Measurements from ENCODE around the gene GALNT18. TPM values are rescaled to one million over a fixed set of nuclear protein-coding genes. Genes with fewer than 3 reads are reported as not detected.

GALNT18 gene
- total RNA-seq, 1 donor = 4.7 TPM

DNA sequence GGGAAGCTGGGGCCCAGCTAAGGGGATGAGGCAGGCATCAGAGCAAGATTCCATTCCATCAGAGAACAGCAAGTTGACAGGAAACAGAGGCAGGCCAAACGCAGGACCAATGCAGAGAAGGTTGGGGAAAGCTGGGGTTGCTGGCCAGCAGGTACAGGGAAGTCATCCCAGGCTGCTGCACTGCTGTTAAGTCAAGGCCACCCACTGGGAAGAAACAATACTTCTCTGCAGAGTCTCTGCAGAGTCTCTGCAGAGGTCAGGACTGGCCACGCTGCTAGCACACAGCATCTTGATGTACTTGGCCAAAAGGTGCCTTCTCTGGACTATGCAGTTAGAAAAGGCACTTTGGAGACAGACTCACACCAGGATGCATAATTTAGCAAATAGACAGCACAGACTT is 200.3 kb downstream of the GALNT18 start:
- no peaks in the 10 kb centered on the region for H4K20me1 ChIP-seq (ENCODE audit: insufficient read depth, low read length)
- no peaks in the 10 kb centered on the region for H3K27me3 ChIP-seq (ENCODE audit: insufficient read depth, low read length)
- H3K27ac ChIP-seq (ENCODE audit: low read depth, low read length) = no peak overlapping the region
- TF ChIP-seq, protein P1, sequence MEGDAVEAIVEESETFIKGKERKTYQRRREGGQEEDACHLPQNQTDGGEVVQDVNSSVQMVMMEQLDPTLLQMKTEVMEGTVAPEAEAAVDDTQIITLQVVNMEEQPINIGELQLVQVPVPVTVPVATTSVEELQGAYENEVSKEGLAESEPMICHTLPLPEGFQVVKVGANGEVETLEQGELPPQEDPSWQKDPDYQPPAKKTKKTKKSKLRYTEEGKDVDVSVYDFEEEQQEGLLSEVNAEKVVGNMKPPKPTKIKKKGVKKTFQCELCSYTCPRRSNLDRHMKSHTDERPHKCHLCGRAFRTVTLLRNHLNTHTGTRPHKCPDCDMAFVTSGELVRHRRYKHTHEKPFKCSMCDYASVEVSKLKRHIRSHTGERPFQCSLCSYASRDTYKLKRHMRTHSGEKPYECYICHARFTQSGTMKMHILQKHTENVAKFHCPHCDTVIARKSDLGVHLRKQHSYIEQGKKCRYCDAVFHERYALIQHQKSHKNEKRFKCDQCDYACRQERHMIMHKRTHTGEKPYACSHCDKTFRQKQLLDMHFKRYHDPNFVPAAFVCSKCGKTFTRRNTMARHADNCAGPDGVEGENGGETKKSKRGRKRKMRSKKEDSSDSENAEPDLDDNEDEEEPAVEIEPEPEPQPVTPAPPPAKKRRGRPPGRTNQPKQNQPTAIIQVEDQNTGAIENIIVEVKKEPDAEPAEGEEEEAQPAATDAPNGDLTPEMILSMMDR (IDR thresholded peaks at IDR 0.05; ENCODE audit: extremely low read depth, low read depth, low read length) = no peak
- H2AFZ ChIP-seq (ENCODE audit: low read length) = no peak overlapping the region
- no peak overlapping the region for H3K4me3 ChIP-seq (ENCODE audit: insufficient read depth, low read length)
- no peak overlapping the region for H3K4me2 ChIP-seq (ENCODE audit: insufficient read depth, low read length)
- no peaks in the 10 kb centered on the region for H3K36me3 ChIP-seq (ENCODE audit: insufficient read depth, low read length)
- peaks cover 24% of the 10 kb centered on the region for H3K4me1 ChIP-seq (ENCODE audit: insufficient read depth, low read length)
- H3K79me2 ChIP-seq (ENCODE audit: insufficient read depth, low read length) = no peaks in the 10 kb centered on the region
- no peak for DNase-seq (ENCODE audit: insufficient read length, low spot score, missing footprints)
- H3K9me3 ChIP-seq (ENCODE audit: low read depth, low read length) = no peaks in the 10 kb centered on the region

DNA sequence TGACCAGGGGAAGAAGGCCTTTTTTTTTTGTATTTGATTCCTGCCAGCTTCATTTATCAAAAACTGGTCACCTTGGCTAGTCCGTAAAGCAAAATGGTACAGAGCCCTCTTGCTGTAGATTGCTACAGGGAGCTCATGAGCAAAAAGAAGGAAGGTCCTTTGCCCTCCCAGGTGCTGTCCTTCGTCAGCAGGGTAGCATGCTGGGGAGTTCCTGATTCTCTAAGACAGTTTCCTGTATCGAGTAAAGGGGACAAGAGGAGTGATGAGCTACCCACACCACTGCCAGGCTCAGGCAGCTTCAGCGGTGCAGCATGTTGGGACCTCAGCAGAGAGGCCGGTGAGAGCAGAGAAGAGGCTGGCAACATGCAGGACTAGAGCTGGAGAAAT is 200.9 kb downstream of the GALNT18 start:
- no peaks in the 10 kb centered on the region for H3K79me2 ChIP-seq (ENCODE audit: insufficient read depth, low read length)
- no peak overlapping the region for H3K4me3 ChIP-seq (ENCODE audit: insufficient read depth, low read length)
- H3K4me1 ChIP-seq (ENCODE audit: insufficient read depth, low read length) = peaks cover 24% of the 10 kb centered on the region
- H3K36me3 ChIP-seq (ENCODE audit: insufficient read depth, low read length) = no peaks in the 10 kb centered on the region
- TF ChIP-seq, protein P1 (IDR thresholded peaks at IDR 0.05; ENCODE audit: extremely low read depth, low read depth, low read length) = no peak
- H3K9me3 ChIP-seq (ENCODE audit: low read depth, low read length) = no peaks in the 10 kb centered on the region
- H3K4me2 ChIP-seq (ENCODE audit: insufficient read depth, low read length) = no peak overlapping the region
- no peaks in the 10 kb centered on the region for H3K27me3 ChIP-seq (ENCODE audit: insufficient read depth, low read length)
- H2AFZ ChIP-seq (ENCODE audit: low read length) = no peak overlapping the region
- no peaks in the 10 kb centered on the region for H4K20me1 ChIP-seq (ENCODE audit: insufficient read depth, low read length)
- no peak overlapping the region for H3K27ac ChIP-seq (ENCODE audit: low read depth, low read length)
- DNase-seq (ENCODE audit: insufficient read length, low spot score, missing footprints) = no peak

DNA sequence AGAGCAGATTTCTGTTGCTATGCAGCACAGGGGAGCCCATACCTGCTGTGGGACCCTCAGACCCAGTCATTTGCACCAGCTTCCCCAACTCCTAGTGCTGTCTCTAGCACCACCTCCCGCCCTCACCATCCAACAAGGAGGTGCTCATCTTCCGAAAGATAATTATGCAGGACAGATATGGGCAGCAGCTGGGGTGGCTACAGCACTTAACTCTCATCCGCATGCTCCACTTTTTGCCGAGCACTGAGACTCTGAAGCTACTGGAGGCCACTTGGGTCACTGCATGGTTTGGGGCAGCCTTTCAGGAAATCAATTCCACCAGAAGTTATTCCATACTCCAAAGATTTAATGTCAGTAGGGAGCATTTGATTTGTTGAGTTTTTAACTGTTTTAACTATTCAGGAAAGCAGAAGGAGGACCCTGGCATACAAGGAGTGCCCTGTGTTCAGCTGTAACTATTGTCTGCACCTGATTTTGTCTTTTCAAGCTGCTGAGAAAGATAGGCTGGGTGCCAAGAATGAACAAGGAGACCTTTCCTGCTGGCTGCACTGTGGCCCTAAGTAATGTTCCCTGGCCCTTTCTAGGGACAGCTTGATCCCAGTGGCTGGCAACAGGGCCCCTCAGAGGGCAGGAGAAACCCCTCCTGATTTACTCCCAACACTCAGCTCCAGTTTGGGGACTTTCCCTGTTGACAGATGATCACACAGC is 201.5 kb downstream of the GALNT18 start:
- Histone ChIP-seq H3K36me3 (ENCODE audit: insufficient read depth, low read length) (no peaks in the 10 kb centered on the region), H2AFZ (ENCODE audit: low read length) (no peak overlapping the region), H3K4me3 (ENCODE audit: insufficient read depth, low read length) (no peak overlapping the region), H4K20me1 (ENCODE audit: insufficient read depth, low read length) (no peaks in the 10 kb centered on the region), H3K4me1 (ENCODE audit: insufficient read depth, low read length) (peaks cover 28% of the 10 kb centered on the region), H3K27me3 (ENCODE audit: insufficient read depth, low read length) (no peaks in the 10 kb centered on the region), H3K9me3 (ENCODE audit: low read depth, low read length) (no peaks in the 10 kb centered on the region), H3K79me2 (ENCODE audit: insufficient read depth, low read length) (no peaks in the 10 kb centered on the region), H3K4me2 (ENCODE audit: insufficient read depth, low read length) (no peak overlapping the region), H3K27ac (ENCODE audit: low read depth, low read length) (no peak overlapping the region)
- TF ChIP-seq, protein P1 (IDR thresholded peaks at IDR 0.05; ENCODE audit: extremely low read depth, low read depth, low read length) = no peak
- no peak for DNase-seq (ENCODE audit: insufficient read length, low spot score, missing footprints)

DNA sequence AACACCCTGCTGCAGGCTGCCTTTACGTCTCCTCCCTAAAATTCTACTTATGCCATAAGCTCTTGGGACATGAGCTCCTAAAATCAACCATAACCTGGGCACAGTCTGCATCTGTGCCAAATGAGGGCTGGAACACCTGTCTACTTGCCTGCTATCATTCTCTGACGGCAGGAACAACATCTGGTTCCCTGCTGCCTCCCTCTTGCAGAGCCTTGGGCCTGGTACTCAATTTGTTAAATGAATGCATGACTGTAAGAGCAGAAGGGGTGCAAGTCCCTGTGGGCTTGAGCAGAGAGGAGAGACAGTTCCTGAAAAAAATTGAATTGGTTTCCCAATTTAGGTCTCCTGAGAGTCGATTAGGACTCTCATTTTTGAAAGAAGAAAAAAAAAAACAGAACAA is 202.1 kb downstream of the GALNT18 start:
- Histone ChIP-seq H3K79me2 (ENCODE audit: insufficient read depth, low read length) (no peaks in the 10 kb centered on the region), H3K4me3 (ENCODE audit: insufficient read depth, low read length) (no peak overlapping the region), H3K9me3 (ENCODE audit: low read depth, low read length) (no peaks in the 10 kb centered on the region), H3K36me3 (ENCODE audit: insufficient read depth, low read length) (no peaks in the 10 kb centered on the region), H2AFZ (ENCODE audit: low read length) (no peak overlapping the region), H3K4me2 (ENCODE audit: insufficient read depth, low read length) (no peak overlapping the region), H4K20me1 (ENCODE audit: insufficient read depth, low read length) (no peaks in the 10 kb centered on the region), H3K27ac (ENCODE audit: low read depth, low read length) (no peak overlapping the region), H3K27me3 (ENCODE audit: insufficient read depth, low read length) (no peaks in the 10 kb centered on the region), H3K4me1 (ENCODE audit: insufficient read depth, low read length) (peaks cover 30% of the 10 kb centered on the region)
- no peak for DNase-seq (ENCODE audit: insufficient read length, low spot score, missing footprints)
- TF ChIP-seq, protein P1 (IDR thresholded peaks at IDR 0.05; ENCODE audit: extremely low read depth, low read depth, low read length) = no peak

Data from osteoblast (primary cell).